Sciatic nerve (tissue), 2 donors: Measurements from ENCODE around the gene SUPT4H1. TPM values are rescaled to one million over a fixed set of nuclear protein-coding genes. Genes with fewer than 3 reads are reported as not detected.

Experiments
- ATAC-seq: fragments of 200-7000 bp; cut with Tn5 transposase; one replicate; pipeline ENCODE4 v1.9.1; 2020; ENCODE audit warnings: mild to moderate bottlenecking, moderate library complexity
- DNase-seq: peaks from one replicate; pipeline ENCODE4 v3.0.0-alpha.2; 2020; ENCODE audit warnings: low spot score
- intact Hi-C: fragments of 100-400 bp; cut with DNase I; formaldehyde crosslinking; loops from one replicate; pipeline ENCODE4 v1.14.2; 2022
- total RNA-seq: library from RNA; stranded (reverse); fragmentation: NEBNext Ultra II Directional; extraction: Animal tissue kit (Norgen Biotek cat#: 25700); gene quantifications from one replicate; pipeline ENCODE4 v1.2.1, GENCODE V29; 2021
- donor health status: DM: no; HTN: no; CAD: no.
- donor health status: DM: no; HTN: no; CAD: no.

The SUPT4H1 gene
- total RNA-seq, 1 donor from 2014 or later, result 62.2 TPM

- ATAC-seq (peak; percentile 30), DNase-seq (no peak)
- intact Hi-C loops, result no loop called here
These were observed 27.4 kb downstream of the SUPT4H1 start for GRCh38 chr17:58324409-58325288.

GRCh38 chr17:58324056-58324408, 28.0 kb downstream of the SUPT4H1 start:
- ATAC-seq (no peak), DNase-seq (no peak)
- intact Hi-C loops, result no loop called here

GRCh38 chr17:58323366-58324055, 28.5 kb downstream of the SUPT4H1 start:
- intact Hi-C loops, result no loop called here
- DNase-seq (no peak), ATAC-seq (no peak)

GRCh38 chr17:58322581-58323185, 29.3 kb downstream of the SUPT4H1 start:
- intact Hi-C loops, result no loop called here
- DNase-seq (no peak), ATAC-seq (no peak)

- DNase-seq (no peak), ATAC-seq (no peak)
- intact Hi-C loops, result no loop called here
These were observed 30.2 kb downstream of the SUPT4H1 start for GRCh38 chr17:58321571-58322525.

GRCh38 chr17:58320570-58321323, 31.3 kb downstream of the SUPT4H1 start:
- DNase-seq (no peak), ATAC-seq (no peak)
- intact Hi-C loops, result no loop called here

- intact Hi-C loops, result no loop called here
- no peak for ATAC-seq
- DNase-seq, result no peak
These were observed 31.8 kb downstream of the SUPT4H1 start for GRCh38 chr17:58320163-58320558.

- no peak for ATAC-seq
- intact Hi-C loops, result no loop called here
- DNase-seq, result no peak
These were observed 32.5 kb downstream of the SUPT4H1 start for GRCh38 chr17:58319173-58320162.

GRCh38 chr17:58318627-58319172, 33.3 kb downstream of the SUPT4H1 start:
- intact Hi-C loops, result no loop called here
- DNase-seq (no peak), ATAC-seq (no peak)

- ATAC-seq (no peak), DNase-seq (peak; percentile 37)
- intact Hi-C loops, result no loop called here
These were observed 33.9 kb downstream of the SUPT4H1 start for GRCh38 chr17:58318065-58318481.

GRCh38 chr17:58317421-58318064, 34.5 kb downstream of the SUPT4H1 start:
- intact Hi-C loops, result no loop called here
- ATAC-seq (peak; percentile 12), DNase-seq (peak; percentile 39)

- intact Hi-C loops, result no loop called here
- ATAC-seq (no peak), DNase-seq (peak; percentile 25)
These were observed 35.6 kb downstream of the SUPT4H1 start for GRCh38 chr17:58316260-58316960.

GRCh38 chr17:58315750-58316149, 36.3 kb downstream of the SUPT4H1 start:
- intact Hi-C loops, result no loop called here
- DNase-seq, result no peak

GRCh38 chr17:58315281-58315711, 36.7 kb downstream of the SUPT4H1 start:
- DNase-seq (peak; percentile 26), ATAC-seq (no peak)
- intact Hi-C loops, result no loop called here

More at GRCh38 chr17:58315750-58316149, 36.3 kb downstream of the SUPT4H1 start:
- no peak for ATAC-seq

- no peak for ATAC-seq
- peak; percentile 9 for DNase-seq
- intact Hi-C loops, result no loop called here
These were observed 37.3 kb downstream of the SUPT4H1 start for GRCh38 chr17:58314706-58315015.
